GM23338 (cell line): Measurements from ENCODE around the gene ZMYND8. TPM values are rescaled to one million over a fixed set of nuclear protein-coding genes. Genes with fewer than 3 reads are reported as not detected.

Experiments used
- ATAC-seq: fragments of 200-7000 bp; cut with Tn5 transposase; 3 replicates; pipeline ENCODE4 v1.9.1; 2020
- DNase-seq: peaks from one replicate; pipeline ENCODE4 v3.0.0-alpha.2; 2015; ENCODE audit warnings: low spot score
- H2AFZ ChIP-seq: fragments of 200-600 bp; sonication (generic); 2 replicates; pipeline ENCODE4 v1.8.0; 2016; ENCODE audit warnings: antibody characterized with exemption, mild to moderate bottlenecking, moderate library complexity
- H3F3A ChIP-seq: fragments of 200-600 bp; sonication (generic); replicated peaks from 2 replicates; pipeline ENCODE4 v1.8.0; 2017; ENCODE audit warnings: antibody characterized with exemption, mixed run types, low read depth
- H3K27ac ChIP-seq: fragments of 200-600 bp; sonication (generic); 2 replicates; pipeline ENCODE4 v1.6.1; 2016; ENCODE audit warnings: low read depth
- H3K27me3 ChIP-seq: fragments of 200-600 bp; sonication (generic); 2 replicates; pipeline ENCODE4 v1.8.0; 2016; ENCODE audit warnings: mild to moderate bottlenecking, mixed run types, moderate library complexity; ENCODE audit not compliant: insufficient read depth
- H3K36me3 ChIP-seq: fragments of 200-600 bp; sonication (generic); 2 replicates; pipeline ENCODE4 v1.8.0; 2016; ENCODE audit warnings: mild to moderate bottlenecking; ENCODE audit not compliant: insufficient read depth
- H3K4me1 ChIP-seq: fragments of 200-600 bp; sonication (generic); 2 replicates; pipeline ENCODE4 v1.8.0; 2016; ENCODE audit warnings: mild to moderate bottlenecking, moderate library complexity; ENCODE audit not compliant: insufficient read depth
- H3K4me2 ChIP-seq: fragments of 200-600 bp; sonication (generic); 2 replicates; pipeline ENCODE4 v1.7.1; 2017; ENCODE audit warnings: mixed run types
- H3K4me3 ChIP-seq: fragments of 200-600 bp; sonication (generic); 2 replicates; pipeline ENCODE4 v1.6.1; 2016; ENCODE audit warnings: mixed run types
- H3K79me2 ChIP-seq: fragments of 200-600 bp; sonication (generic); replicated peaks from 2 replicates; pipeline ENCODE4 v1.8.0; 2017; ENCODE audit warnings: mild to moderate bottlenecking; ENCODE audit not compliant: insufficient read depth
- H3K9me2 ChIP-seq: fragments of 200-600 bp; sonication (generic); 2 replicates; pipeline ENCODE4 v1.8.0; 2017; ENCODE audit not compliant: insufficient read depth
- H4K20me1 ChIP-seq: fragments of 200-600 bp; sonication (generic); replicated peaks from 2 replicates; pipeline ENCODE4 v1.8.0; 2017; ENCODE audit warnings: mild to moderate bottlenecking; ENCODE audit not compliant: insufficient read depth
- H3K27ac Mint-ChIP-seq: 2 replicates; pipeline ENCODE4 v1.8.0; 2020; ENCODE audit warnings: inconsistent platforms, mild to moderate bottlenecking, moderate library complexity, mixed read lengths
- H3K27me3 Mint-ChIP-seq: 3 replicates; pipeline ENCODE4 v1.8.0; 2022; ENCODE audit warnings: low read depth, mild to moderate bottlenecking, moderate library complexity, mixed read lengths, inconsistent platforms; ENCODE audit not compliant: insufficient read depth, poor library complexity
- H3K36me3 Mint-ChIP-seq: 3 replicates; pipeline ENCODE4 v1.8.0; 2021; ENCODE audit warnings: low read depth, mild to moderate bottlenecking, inconsistent platforms, moderate library complexity, mixed read lengths
- H3K4me1 Mint-ChIP-seq: 3 replicates; pipeline ENCODE4 v1.8.0; 2020; ENCODE audit warnings: mild to moderate bottlenecking, inconsistent platforms, mixed read lengths
- H3K4me3 Mint-ChIP-seq: 3 replicates; pipeline ENCODE4 v1.8.0; 2021; ENCODE audit warnings: moderate library complexity, mild to moderate bottlenecking, inconsistent platforms, mixed read lengths
- H3K9me3 Mint-ChIP-seq: 3 replicates; pipeline ENCODE4 v1.8.0; 2020; ENCODE audit warnings: moderate library complexity, mild to moderate bottlenecking, inconsistent platforms, mixed read lengths
- CTCF ChIP-seq, 2 experiments: fragments of 200-600 bp in 1 of 2; sonication (generic) in 1 of 2; conservative IDR thresholded peaks; 2 replicates each; pipeline versions ENCODE4 v1.5.1 to v1.6.1; 2016 to 2017; ENCODE audit warnings: antibody characterized with exemption in 2 of 2, low read depth in 2 of 2, mild to moderate bottlenecking in 2 of 2, moderate library complexity in 1 of 2
- ETS1 ChIP-seq: IDR thresholded peaks from 2 replicates; pipeline ENCODE4 v1.6.1; 2016; ENCODE audit warnings: antibody characterized with exemption
- EZH2 ChIP-seq: fragments of 200-600 bp; sonication (generic); IDR thresholded peaks from one replicate; pipeline ENCODE4 v1.8.0; 2017; ENCODE audit warnings: antibody characterized with exemption, mild to moderate bottlenecking, low read depth; ENCODE audit not compliant: unreplicated experiment
- EZH2phosphoT487 ChIP-seq: fragments of 200-600 bp; sonication (generic); IDR thresholded peaks from one replicate; pipeline ENCODE4 v1.8.1; 2018; ENCODE audit warnings: antibody characterized with exemption; ENCODE audit not compliant: unreplicated experiment
- POLR2AphosphoS5 ChIP-seq: IDR thresholded peaks from 2 replicates; pipeline ENCODE4 v1.6.1; 2016; ENCODE audit warnings: antibody characterized with exemption, low read depth
- STAT1 ChIP-seq: IDR thresholded peaks from one replicate; pipeline ENCODE4 v1.6.1; 2016; ENCODE audit warnings: antibody characterized with exemption; ENCODE audit not compliant: unreplicated experiment
- ZNF114 ChIP-seq: fragments of 250-450 bp; sonication (Bioruptor Pico); IDR thresholded peaks from 2 replicates; pipeline ENCODE4 v1.5.0; 2020; ENCODE audit warnings: mild to moderate bottlenecking, moderate library complexity
- ZNF331 ChIP-seq: fragments of 250-450 bp; sonication (Bioruptor Pico); IDR thresholded peaks from 2 replicates; pipeline ENCODE4 v1.5.0; 2020; ENCODE audit warnings: low read depth, mild to moderate bottlenecking, moderate library complexity
- ZNF462 ChIP-seq: fragments of 250-450 bp; sonication (Bioruptor Pico); IDR thresholded peaks from 2 replicates; pipeline ENCODE4 v1.5.0; 2020; ENCODE audit warnings: mild to moderate bottlenecking, moderate library complexity
- polyA plus RNA-seq: library from polyadenylated mRNA; unstranded; fragments of >200 nt; fragmentation: Nextera tagmentation; extraction: Ambion mirVana; gene quantifications from 2 replicates; pipeline ENCODE4 v1.2.1, GENCODE V29; 2016
- total RNA-seq: library from RNA; depleted of rRNA; stranded (reverse); fragments of >200 nt; shearing (Covaris generic); gene quantifications from 2 replicates; pipeline ENCODE4 v1.2.3, GENCODE V29; 2014
- TF ChIP-seq, protein P1 (sequence below): IDR thresholded peaks from one replicate; pipeline ENCODE4 v1.6.1; 2018; ENCODE audit warnings: antibody characterized with exemption; ENCODE audit not compliant: unreplicated experiment

Gene ZMYND8
- total and polyA plus RNA-seq, 2 experiments from 2014 or later: 70.9 to 128 TPM

- no peak for TF ChIP-seq ETS1
- no peak for TF ChIP-seq ZNF331
These were observed 79.5 kb downstream of the ZMYND8 start (continued) for GRCh38 chr20:47276851-47277534.

DNA sequence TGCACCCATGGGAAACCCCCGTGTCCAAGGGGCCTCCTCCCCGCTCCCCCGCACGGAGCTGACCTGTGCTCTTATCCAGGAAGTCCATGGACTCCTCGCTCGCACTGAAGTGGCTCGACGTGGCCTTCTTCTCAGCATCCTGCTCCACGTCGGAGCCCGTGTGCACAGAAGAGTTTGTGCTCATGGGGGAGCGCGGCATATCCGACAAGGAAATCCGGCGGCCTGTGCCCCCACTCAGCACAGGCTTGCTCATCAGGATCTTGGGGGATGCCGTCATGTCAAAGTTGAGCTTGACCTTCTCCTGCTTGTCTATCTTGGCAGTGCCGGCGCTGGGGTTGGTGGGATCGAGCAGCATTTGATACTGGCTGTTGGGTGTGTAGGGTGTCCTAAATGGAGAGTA, 80.2 kb downstream of the ZMYND8 start:
- TF ChIP-seq STAT1 (no peak), ETS1 (no peak), ZNF331 (no peak), EZH2 (no peak), EZH2phosphoT487 (no peak), CTCF (conservative IDR thresholded peaks at IDR 0.05; ENCODE audit: low read depth in 2 of 2) (no peak), ZNF462 (no peak), ZNF114 (no peak), POLR2AphosphoS5 (no peak)
- TF ChIP-seq, protein P1, sequence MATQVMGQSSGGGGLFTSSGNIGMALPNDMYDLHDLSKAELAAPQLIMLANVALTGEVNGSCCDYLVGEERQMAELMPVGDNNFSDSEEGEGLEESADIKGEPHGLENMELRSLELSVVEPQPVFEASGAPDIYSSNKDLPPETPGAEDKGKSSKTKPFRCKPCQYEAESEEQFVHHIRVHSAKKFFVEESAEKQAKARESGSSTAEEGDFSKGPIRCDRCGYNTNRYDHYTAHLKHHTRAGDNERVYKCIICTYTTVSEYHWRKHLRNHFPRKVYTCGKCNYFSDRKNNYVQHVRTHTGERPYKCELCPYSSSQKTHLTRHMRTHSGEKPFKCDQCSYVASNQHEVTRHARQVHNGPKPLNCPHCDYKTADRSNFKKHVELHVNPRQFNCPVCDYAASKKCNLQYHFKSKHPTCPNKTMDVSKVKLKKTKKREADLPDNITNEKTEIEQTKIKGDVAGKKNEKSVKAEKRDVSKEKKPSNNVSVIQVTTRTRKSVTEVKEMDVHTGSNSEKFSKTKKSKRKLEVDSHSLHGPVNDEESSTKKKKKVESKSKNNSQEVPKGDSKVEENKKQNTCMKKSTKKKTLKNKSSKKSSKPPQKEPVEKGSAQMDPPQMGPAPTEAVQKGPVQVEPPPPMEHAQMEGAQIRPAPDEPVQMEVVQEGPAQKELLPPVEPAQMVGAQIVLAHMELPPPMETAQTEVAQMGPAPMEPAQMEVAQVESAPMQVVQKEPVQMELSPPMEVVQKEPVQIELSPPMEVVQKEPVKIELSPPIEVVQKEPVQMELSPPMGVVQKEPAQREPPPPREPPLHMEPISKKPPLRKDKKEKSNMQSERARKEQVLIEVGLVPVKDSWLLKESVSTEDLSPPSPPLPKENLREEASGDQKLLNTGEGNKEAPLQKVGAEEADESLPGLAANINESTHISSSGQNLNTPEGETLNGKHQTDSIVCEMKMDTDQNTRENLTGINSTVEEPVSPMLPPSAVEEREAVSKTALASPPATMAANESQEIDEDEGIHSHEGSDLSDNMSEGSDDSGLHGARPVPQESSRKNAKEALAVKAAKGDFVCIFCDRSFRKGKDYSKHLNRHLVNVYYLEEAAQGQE: no peak
- DNase-seq: no peak
- peak overlapping the region; percentile 61; the same call in 1 of the 2 replicates for H3K27ac ChIP-seq
- 0 out of 2 replicates have a peak, but pooled peaks cover 10% of the 10 kb centered on the region for H3K4me1 ChIP-seq
- peaks cover 10% of the 10 kb centered on the region; the same call in 1 of the 2 replicates for H4K20me1 ChIP-seq
- Mint-ChIP-seq H3K9me3 (no peaks in the 10 kb centered on the region), H3K4me1 (peaks cover 38% of the 10 kb centered on the region), H3K4me3 (no peak overlapping the region), H3K36me3 (peaks cover 90% of the 10 kb centered on the region), H3K27me3 (peaks cover 18% of the 10 kb centered on the region), H3K27ac (peak overlapping the region; percentile 39; the same call in 1 of the 2 replicates)
- H3K27me3 ChIP-seq: no peaks in the 10 kb centered on the region
- H3K4me2 ChIP-seq: no peak overlapping the region
- peaks cover 89% of the 10 kb centered on the region for H3K79me2 ChIP-seq
- H3K9me2 ChIP-seq: no peaks in the 10 kb centered on the region
- H2AFZ ChIP-seq: no peak overlapping the region
- peaks cover 35% of the 10 kb centered on the region for H3K36me3 ChIP-seq
- H3K4me3 ChIP-seq: no peak overlapping the region
- ATAC-seq: no peak
- H3F3A ChIP-seq: peaks cover 56% of the 10 kb centered on the region
